ACHN (cell line): ENCODE data around the gene ZNF335.
"Not testable (repeated sequence)": the region's sequence is repeated elsewhere in the genome, so short reads cannot be mapped to it uniquely, and the experiment has no call there.

Source experiments
- DNase-seq: peaks from one replicate; pipeline ENCODE4 v3.0.0-alpha.2; 2015
- in situ Hi-C: cut with HindIII; loops from 2 replicates; pipeline ENCODE4 v1.10.0; 2017; ENCODE audit warnings: low sequenced_read_pairs, low pct_ligation_motif_present, low pct_unique_long_range_greater_than_20kb

Gene ZNF335

DNA sequence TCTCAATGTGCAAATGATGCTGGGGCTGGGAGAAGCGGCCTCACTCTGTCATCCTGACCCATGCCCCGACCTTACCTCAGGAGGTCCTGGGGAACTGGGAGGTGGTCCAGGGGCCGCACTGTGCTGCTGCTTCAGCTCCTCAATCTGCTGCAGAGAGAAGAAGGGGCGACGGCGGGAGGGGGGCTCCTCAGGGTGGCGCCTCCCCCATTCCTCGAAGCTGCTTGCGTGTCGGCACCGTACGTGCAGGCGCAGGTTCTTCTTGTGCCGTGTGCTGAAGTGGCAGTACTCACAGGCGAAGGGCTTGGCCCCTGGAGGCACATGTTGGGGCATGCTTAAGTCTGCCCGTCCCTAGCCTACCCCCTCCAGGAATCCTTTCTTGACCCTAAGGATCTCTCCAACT is 12.9 kb downstream of the ZNF335 start:
- in situ Hi-C loops, result no loop called here
- DNase-seq, result no peak

DNA sequence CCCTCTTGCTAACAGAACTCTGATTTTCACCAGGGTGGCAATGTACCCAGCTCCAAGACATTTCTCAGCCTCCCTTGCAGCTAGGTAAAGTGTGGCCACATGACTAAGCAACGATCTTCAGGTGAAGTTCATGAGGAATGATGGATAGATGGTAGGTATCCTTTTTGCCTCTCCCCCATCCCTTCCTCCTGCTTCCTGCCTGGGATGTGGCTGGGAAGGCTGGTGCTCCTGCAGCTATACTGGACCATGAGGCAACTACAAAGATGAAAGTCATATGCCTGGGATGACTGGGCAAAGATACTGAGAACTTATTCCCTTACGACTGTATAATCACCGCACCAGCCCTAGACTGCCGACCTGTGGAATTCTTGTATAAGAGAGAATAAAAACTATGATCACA is 13.4 kb downstream of the ZNF335 start:
- in situ Hi-C loops, result no loop called here
- no peak for DNase-seq

DNA sequence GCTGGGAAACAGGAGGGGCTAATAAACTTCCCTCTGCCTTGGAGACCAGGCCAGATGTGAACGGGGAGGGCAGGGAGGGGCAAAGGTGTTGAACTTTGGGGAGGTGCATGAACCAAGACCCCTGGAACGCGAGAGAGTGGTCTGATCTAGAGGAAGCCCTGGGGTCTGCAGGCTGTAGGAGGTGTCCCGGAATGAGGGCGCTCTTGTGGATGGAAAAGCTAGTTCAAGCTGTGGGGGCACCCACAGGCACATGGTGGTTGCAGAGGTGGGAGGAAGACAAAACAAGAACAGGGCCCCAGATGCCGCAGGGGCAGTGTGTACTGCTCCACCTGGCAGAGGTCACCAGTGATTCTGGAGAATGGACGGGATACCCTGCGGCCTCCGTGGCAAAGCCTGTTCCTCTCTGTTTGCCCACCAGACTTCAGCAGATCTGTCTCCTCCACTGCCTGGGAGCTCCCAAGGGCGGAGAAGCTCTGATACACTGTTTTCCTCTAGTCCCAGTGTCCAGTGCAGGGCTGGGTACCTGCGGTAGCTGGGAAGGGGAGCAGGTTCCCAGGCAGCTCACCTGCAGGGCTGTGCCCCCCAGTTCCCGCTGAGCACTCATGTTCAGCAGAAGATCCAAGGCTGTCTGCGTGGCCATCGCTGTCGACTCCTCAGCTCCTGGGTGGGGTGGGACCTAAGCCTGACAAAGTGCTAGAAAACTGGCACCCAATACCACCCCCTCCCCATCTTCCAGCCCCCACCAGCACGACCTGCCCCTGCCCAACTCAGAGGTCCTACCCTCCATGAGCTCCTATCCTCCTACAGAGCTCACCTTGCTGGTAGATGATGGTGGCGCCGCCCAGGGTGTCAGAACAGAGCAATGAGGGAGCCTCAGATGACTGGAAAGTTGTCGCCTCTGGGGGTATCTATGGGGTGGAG is 14.7 kb downstream of the ZNF335 start:
- in situ Hi-C loops, result no loop called here
- no peak for DNase-seq

DNA sequence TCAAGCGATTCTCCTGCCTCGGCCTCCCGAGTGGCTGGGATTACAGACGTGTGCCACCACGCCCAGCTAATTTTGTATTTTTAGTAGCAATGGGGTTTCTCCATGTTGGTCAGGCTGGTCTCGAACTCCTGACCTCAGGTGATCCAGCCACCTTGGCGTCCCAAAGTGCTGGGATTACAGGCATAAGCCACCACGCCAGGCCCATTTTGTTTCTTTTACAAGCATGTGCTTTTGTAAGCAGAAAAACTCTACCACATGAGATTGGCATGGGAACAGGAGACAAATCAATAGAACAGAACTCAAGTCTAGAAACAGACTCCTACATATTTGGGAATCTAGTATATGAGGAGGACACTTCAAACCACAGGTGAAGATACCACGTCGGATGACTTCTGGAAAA is 15.7 kb downstream of the ZNF335 start:
- in situ Hi-C loops, DNase-seq: not testable (repeated sequence)

DNA sequence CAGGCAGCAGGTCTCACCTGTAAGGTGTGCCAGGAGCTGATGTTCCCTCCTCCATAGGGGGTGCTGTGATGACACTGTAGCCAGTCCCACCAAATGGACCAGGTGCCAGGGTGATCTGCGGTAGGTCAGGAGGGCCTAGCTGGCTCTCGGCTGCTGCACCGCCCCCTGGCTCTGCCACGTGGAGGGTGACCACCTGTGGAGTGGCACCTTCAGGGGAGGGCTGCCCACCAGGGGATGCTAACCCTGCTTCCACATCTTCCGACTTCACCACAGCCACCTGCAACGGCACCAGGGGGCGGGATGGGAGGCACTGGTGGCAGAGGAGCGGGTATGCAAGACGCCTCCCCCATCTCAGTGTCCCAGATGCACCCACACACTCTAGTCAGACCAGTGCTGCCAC is 18.3 kb downstream of the ZNF335 start:
- DNase-seq, result no peak
- in situ Hi-C loops, result no loop called here

DNA sequence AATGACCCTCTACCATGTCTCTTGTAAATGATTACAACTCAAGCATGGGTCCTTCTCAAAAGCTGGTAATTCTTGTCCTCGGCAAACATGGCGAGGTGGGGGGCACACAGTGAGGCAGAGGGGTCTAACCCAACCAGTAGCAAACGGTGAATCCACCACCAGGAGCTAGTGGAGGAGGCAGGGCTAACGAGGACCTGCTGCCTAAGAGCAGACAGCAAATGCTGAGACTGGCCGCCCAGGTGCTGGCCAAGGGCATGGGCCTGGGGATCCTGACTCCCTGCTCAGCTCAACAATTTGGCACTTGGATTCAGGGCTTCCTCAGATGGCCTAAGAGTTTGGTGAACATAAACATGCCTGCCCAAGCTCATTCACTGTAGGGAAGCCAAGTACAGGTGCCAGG is 19.1 kb downstream of the ZNF335 start:
- in situ Hi-C loops, result no loop called here
- DNase-seq, result no peak

DNA sequence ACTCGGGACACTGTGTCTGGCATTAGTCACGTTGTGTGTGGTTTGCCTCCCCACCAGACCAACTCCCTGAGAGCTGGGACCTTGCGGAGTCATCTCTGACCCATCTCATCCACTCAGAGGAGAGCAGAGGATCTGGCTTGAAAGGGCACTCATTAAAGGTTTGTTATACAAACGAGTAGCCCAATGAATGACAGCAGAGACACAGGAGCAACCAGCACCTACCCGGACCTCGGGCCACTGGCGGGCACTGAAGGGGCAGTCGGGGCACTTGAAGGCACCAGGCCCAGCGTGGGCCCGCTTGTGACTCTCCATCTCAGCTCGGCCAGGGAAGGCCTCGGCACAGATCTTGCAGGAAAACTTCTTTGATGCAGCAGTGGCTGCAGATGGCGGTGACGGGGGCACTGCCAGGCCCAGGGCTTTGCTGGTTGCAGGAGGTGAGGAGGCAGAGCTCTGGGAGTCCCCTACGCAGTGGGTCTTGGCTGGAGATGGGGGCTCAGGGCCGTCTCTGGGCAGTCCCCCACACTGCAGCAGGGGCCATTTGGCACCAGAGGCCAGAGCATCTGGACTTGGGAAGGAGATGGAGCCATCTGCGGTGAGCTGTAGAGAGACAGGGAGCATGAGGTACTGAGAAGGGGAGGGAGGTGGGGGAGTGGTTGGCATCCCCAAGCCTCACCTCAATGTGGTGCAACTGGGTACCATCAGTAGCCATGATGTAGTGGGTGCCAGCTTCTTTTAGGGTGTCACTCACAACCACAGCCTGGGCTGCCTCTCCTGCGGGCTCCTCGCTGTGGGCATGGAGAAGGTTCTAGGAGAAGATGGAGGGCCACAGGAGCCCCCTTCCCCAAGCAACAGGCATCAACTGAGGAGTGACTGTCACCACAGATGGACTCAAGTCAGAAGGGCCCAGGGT is 19.8 kb downstream of the ZNF335 start:
- DNase-seq, result no peak
- in situ Hi-C loops, result no loop called here

DNA sequence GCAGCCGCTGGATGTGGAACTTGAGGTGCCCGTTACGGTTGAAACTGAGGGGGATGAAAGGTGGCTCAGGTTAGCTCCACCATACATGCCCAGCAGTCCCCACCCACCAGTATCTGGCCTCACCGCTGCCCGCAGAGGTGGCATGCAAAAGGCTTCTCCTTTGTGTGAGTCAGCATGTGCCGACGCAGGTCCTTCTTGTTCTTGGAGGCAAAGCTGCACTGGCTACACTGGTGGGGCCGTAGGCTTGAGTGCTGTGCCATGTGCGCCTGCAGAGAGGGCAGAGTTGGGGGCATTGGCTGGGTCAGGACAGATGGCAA is 21.7 kb downstream of the ZNF335 start:
- DNase-seq, result no peak
- in situ Hi-C loops, result no loop called here

DNA sequence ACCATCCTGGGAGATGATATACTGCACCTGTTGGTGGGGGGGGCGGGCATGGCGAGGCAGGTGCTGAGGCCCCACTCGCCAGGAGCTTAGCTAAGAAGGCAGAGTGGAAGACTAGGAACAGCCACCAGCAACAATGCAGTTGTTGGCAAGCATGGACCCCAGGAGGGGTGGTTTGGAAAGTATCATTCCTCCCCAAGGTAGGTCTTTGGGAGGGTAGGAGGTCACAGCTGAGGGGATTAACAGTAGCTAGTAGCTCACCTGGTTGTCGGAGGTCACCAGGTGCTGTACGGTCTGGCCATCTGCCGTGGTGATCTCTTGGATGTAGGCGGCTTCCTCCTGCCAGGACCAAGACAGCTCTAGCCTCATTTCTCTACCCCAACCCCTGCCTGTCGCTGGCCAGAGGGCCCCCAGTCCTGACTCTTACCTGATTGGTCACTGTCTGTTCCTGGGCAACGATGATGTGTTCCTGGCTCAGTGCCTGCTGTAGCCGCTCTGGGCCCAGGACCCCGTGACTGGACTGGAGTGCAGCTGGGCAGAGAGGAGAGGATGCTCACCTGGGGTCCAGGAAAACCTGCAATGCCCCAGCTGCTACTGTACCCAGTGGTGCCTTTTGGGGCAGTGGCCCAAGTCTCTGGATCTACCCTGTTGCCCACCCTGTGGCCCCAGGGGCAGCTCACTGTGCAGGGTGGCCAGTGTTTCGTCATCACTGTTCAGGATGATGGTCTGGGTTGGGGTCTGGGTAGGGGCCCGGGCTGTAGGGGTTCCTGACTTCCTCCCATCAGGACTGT is 22.3 kb downstream of the ZNF335 start:
- in situ Hi-C loops, result no loop called here
- no peak for DNase-seq

DNA sequence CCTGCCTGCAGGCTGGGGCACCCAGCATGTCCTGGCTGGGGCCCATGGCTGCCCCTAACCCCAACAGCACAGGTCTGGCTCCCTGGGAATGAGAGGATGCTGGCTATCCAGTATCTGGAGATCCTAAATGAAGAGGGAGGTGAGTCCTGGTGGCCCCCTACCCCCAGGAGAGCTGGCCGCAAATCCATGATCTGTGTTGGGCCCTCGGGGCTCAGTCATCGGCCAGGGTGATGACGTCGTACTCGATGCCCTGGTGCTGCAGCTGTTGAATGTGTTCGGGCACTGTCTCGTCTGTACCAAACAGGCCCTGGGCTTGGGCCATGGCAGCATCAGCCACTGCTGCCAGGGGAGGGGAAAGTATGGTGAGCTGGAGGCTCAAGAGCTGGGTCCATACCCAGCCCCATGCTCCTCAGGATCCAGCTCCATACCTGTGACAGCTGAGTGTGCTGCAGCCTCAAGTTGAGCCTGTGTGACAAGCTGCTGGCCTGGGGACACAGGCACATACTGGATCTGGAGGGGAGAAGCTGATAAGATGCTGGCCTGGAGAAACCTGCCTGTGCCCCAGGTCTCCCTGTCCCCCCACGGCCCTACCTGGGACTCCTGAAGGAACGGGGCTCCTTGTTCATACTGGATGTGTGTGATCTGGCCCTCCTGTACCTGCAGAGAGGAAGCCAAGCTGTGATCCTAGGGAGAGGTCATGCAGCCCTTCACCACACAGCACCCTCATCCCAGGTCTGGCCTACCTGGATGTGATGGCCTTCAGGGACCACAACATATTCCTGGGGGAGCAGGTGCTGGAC is 23.1 kb downstream of the ZNF335 start:
- DNase-seq, result no peak
- in situ Hi-C loops, result no loop called here

DNA sequence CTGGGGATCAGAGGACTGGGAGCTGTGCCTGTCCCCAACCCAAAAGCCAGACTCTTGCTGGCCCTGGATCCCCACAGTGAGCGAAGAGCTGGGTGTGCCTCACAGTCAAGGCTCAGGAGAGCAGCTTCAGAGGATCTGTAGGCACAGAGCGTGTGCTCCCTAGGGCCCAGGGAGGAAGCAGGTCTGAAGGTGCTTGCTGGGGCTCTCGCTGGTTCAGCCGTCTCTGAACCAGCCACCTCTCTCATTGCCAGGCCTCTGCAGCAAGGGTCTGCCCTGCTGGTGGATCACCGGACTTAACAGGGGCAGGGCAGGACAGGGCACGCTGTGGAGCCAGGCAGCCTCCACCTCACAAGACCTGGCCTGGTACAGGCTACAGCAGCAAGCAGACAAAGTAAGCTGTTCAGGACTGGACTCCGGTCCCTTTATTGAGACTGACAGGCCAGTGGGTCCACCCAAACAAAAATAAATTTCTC is 23.7 kb downstream of the ZNF335 start:
- DNase-seq, result no peak
- in situ Hi-C loops, result no loop called here

DNA sequence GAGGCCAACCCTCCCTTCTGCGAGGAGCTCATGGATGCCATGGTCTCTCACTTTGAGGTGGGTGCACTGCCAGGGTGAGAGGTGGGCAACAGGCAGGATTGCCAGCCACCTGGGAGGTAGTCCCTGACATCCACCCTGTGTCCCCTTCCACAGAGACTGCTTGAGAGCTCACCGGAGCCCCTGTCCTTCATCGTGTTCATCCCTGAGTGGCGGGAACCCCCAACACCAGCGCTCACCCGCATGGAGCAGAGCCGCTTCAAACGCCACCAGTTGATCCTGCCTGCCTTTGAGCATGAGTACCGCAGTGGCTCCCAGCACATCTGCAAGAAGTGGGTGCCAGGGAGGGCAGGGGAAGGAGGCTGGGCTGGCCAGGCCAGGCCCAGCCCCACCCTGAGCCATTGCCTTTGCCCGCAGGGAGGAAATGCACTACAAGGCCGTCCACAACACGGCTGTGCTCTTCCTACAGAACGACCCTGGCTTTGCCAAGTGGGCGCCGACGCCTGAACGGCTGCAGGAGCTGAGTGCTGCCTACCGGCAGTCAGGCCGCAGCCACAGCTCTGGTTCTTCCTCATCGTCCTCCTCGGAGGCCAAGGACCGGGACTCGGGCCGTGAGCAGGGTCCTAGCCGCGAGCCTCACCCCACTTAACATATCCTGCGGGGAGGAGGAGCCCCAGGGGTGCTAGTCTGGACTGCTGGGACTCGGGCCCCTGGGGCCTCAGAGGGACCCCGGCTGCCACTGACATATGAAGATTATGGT is 24.7 kb downstream of the ZNF335 start:
- in situ Hi-C loops, result no loop called here
- DNase-seq, result no peak

DNA sequence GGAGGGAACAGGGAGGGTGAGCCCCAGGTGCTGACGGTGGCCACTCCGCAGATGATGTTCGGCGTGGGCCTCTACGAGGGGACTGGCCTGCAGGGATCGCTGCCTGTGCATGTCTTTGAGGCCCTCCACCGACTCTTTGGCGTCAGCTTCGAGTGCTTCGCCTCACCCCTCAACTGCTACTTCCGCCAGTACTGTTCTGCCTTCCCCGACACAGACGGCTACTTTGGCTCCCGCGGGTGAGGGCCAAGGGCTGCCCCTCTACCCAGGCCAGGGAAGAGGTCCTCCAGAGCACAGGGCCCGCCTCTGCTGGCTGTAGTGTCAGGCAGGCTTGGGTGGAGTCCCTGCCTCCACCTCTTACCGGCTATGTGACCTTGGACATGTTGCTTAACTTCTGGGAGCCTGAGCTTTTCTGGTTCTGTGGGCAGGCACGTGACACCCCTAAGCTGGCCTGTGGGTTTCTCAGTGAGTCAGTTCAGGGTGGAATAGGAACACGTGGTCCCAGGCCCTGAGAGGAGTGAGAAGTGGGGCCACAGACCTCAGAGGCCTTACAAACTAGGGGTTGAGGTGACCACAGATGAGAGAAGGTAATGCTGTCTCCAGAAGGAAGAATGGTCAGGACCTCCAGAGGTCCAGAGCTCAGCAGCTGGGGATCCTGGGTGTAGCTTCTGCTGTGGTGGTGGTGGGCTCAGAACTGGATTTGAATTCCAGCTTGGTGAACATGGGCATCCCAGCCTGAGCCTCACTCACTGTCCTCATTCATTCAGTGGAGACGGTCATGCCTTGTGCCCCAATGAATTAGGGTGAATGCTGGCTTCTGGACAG is 25.6 kb downstream of the ZNF335 start:
- DNase-seq, result no peak

DNA sequence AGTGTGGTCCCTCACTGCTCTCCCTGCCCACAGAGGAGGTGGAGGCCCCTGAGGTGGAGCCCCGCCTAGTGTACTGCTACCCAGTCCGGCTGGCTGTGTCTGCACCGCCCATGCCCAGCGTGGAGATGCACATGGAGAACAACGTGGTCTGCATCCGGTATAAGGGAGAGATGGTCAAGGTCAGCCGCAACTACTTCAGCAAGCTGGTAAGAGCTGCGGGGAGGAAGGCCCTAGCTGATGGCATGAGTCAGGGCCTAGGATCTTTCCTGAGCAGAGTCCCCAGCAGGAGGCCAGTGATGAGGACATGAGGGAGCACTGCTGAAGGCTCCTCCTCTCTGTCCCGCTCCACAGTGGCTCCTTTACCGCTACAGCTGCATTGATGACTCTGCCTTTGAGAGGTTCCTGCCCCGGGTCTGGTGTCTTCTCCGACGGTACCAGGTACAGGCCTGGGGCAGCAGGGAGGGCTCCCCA is 26.3 kb downstream of the ZNF335 start:
- in situ Hi-C loops, result no loop called here
- DNase-seq, result no peak

More for the DNA sequence above, 25.6 kb downstream of the ZNF335 start:
- in situ Hi-C loops, result no loop called here

DNA sequence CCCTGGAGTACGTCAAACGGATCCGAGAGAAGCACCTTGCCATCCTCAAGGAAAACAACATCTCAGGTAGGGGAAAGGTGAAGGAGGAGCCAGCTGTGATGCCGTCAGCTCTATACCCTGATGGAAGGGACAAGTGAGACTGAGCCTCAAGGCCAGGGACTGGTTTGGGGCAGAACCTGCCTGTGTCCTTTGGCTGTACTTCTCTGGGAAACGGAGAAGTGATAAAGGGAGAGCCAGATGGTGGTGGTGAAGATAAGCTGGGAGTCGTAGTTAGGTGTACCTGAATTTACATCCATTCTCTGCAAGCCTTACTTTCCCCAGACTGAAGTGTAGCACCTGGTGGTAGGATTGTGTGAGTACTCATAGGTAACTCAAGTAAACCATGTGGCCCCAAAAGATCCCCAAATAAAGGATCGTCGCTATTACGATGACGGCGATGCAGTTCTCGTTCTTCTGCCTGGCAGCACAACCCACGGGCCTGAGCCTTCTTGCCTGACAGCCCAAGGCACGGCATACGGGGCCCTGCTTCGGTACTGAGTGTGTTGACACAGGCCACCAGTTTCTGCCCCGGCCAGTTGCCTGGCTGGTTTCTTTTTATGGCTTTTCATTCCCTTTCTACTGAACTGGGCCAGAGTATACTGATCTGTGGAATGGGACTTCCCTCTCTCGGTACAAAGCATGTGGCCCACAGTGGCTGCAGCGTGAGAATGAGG is 26.9 kb downstream of the ZNF335 start:
- in situ Hi-C loops, result no loop called here
- DNase-seq, result no peak
